SK-N-MC (cell line): ENCODE data around the gene KLF7.

Experiments
- FOXP2 ChIP-seq: optimal IDR thresholded peaks from 2 replicates; pipeline ENCODE3; 2011; ENCODE audit warnings: mild to moderate bottlenecking, moderate library complexity; ENCODE audit not compliant: insufficient read depth; ENCODE audit errors: extremely low read length, control extremely low read depth
- POLR2AphosphoS5 ChIP-seq: IDR thresholded peaks from 2 replicates; pipeline ENCODE4 v1.6.1; 2012; ENCODE audit warnings: mild to moderate bottlenecking, low read depth, low read length, borderline replicate concordance

DNA sequence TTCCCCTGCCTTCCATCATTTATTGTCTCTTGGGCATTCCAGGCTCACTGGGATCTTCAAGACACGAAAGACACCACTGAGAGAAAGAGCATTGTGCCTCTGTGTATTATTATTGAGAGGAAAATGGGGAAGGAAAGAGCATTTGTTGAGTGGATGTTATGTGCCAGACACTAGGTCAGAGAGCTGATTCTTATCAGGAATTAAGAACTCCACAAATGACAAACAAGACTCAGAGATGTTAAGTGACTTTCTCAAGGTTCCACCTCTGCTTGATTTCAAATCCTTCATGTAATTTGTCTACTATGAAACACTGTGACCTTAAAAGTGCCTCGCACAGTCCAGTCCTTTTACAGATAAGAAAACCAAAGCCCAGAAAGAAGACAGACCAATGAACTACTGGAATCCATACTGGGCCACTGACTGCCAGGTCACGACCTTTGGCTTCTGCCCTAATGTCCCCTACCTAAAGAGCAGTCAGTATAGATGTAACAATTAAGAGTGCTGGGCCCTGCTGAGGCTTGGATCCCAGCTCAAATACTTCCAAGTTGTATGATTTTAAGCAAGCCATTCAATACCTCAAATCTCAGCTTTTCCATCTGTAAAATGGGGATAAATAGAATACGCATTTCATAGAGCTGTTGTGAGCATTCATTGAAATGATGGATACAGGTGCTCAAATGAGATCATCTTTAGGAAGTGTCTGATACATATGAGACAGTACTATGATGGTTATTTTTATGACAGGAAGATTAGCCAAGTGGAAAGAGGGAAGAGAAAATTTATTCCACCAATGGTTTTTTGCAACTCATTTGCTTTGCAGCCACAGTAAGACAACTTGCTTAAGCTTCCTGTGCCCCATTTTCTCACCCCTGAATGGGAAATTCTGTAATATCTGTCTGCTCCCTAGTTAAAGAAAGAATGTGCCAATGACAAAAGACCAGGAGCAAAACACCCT is 10.9 kb downstream of the KLF7 start:
- TF ChIP-seq POLR2AphosphoS5 (no peak), FOXP2 (no peak)
